ENCODE results near the gene ABTB1.

ABTB1 gene

DNA sequence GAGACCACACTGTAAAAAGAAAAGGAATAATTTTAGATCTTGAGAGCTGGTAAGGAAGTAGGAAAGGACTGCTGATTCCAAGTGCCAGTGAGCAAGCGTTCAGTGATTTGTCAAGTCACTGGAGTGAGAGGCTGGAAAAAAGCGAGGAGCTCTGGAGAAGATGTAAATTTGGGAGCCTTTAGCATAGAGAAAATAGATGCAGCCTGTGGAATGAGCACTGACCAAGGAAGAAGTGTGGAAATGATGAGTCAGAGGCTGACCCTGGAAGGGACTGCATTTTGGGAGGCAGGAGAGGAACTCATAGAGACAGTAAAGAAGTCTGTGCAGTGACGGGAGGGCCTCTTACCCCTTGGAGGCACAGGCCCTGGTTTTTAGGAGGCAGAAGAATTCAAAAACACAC, 17.1 kb upstream of the ABTB1 start:
- Histone ChIP-seq H3K79me2 (ENCODE audit: insufficient read depth, low read length) (no peaks in the 10 kb centered on the region), H3F3A (ENCODE audit: low read depth) (no peaks in the 10 kb centered on the region), H3K9me3 (ENCODE audit: insufficient read depth, low read depth, low read length) (no peaks in the 10 kb centered on the region), H3K9me2 (replicated peaks; ENCODE audit: low read depth, low read length) (no peaks in the 10 kb centered on the region), H3K4me1 (ENCODE audit: insufficient read depth, low read length, poor library complexity, severe bottlenecking) (no peaks in the 10 kb centered on the region), H3K36me3 (ENCODE audit: insufficient read depth, low read length) (no peaks in the 10 kb centered on the region), H3K4me3 (ENCODE audit: low read length, poor library complexity, severe bottlenecking) (no peak overlapping the region), H4K20me1 (ENCODE audit: insufficient read depth, low read length, poor library complexity, severe bottlenecking) (no peaks in the 10 kb centered on the region), H3K27me3 (ENCODE audit: insufficient read depth, low read length, poor library complexity, severe bottlenecking) (no peaks in the 10 kb centered on the region), H3K9ac (ENCODE audit: low read depth, low read length, poor library complexity, severe bottlenecking) (no peak overlapping the region), H3K4me2 (ENCODE audit: low read depth, low read length, poor library complexity, severe bottlenecking) (no peak overlapping the region), H2AFZ (ENCODE audit: low read length) (no peak overlapping the region)
- TF ChIP-seq, protein P1, sequence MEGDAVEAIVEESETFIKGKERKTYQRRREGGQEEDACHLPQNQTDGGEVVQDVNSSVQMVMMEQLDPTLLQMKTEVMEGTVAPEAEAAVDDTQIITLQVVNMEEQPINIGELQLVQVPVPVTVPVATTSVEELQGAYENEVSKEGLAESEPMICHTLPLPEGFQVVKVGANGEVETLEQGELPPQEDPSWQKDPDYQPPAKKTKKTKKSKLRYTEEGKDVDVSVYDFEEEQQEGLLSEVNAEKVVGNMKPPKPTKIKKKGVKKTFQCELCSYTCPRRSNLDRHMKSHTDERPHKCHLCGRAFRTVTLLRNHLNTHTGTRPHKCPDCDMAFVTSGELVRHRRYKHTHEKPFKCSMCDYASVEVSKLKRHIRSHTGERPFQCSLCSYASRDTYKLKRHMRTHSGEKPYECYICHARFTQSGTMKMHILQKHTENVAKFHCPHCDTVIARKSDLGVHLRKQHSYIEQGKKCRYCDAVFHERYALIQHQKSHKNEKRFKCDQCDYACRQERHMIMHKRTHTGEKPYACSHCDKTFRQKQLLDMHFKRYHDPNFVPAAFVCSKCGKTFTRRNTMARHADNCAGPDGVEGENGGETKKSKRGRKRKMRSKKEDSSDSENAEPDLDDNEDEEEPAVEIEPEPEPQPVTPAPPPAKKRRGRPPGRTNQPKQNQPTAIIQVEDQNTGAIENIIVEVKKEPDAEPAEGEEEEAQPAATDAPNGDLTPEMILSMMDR (conservative IDR thresholded peaks at IDR 0.05; ENCODE audit: low read length), result no peak
- no peak for TF ChIP-seq EZH2phosphoT487 (IDR thresholded peaks at IDR 0.05; ENCODE audit: borderline replicate concordance)

DNA sequence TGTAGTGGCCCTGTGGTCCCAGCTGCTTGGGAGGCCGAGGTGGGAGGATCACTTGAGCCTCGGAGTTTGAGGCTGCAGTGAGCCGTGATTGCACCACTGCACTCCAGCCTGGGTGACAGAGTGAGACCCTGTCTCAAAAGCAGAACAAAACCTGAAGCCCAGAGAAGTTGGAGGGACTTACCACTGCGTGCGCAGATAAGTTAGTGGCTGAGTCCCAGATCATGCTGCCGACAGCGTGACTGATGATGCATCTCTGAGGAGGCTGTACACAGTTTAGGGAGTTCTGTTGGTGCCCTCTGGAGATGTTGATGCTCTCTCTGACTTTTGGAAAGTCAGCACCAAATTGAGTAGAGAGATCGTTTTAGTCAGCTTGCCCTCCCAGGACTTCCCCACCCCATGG, 15.8 kb upstream of the ABTB1 start:
- no peak overlapping the region for H3K4me2 ChIP-seq (ENCODE audit: low read depth, low read length, poor library complexity, severe bottlenecking)
- no peaks in the 10 kb centered on the region for H3K27me3 ChIP-seq (ENCODE audit: insufficient read depth, low read length, poor library complexity, severe bottlenecking)
- no peaks in the 10 kb centered on the region for H3K4me1 ChIP-seq (ENCODE audit: insufficient read depth, low read length, poor library complexity, severe bottlenecking)
- no peak overlapping the region for H3K4me3 ChIP-seq (ENCODE audit: low read length, poor library complexity, severe bottlenecking)
- no peak overlapping the region for H3K9ac ChIP-seq (ENCODE audit: low read depth, low read length, poor library complexity, severe bottlenecking)
- H3K9me3 ChIP-seq (ENCODE audit: insufficient read depth, low read depth, low read length), result no peaks in the 10 kb centered on the region
- H2AFZ ChIP-seq (ENCODE audit: low read length), result no peak overlapping the region
- TF ChIP-seq EZH2phosphoT487 (IDR thresholded peaks at IDR 0.05; ENCODE audit: borderline replicate concordance), result no peak
- TF ChIP-seq, protein P1 (conservative IDR thresholded peaks at IDR 0.05; ENCODE audit: low read length), result no peak
- H3F3A ChIP-seq (ENCODE audit: low read depth), result no peaks in the 10 kb centered on the region
- H4K20me1 ChIP-seq (ENCODE audit: insufficient read depth, low read length, poor library complexity, severe bottlenecking), result no peaks in the 10 kb centered on the region
- H3K9me2 ChIP-seq (replicated peaks; ENCODE audit: low read depth, low read length), result no peaks in the 10 kb centered on the region
- no peaks in the 10 kb centered on the region for H3K79me2 ChIP-seq (ENCODE audit: insufficient read depth, low read length)
- H3K36me3 ChIP-seq (ENCODE audit: insufficient read depth, low read length), result no peaks in the 10 kb centered on the region

DNA sequence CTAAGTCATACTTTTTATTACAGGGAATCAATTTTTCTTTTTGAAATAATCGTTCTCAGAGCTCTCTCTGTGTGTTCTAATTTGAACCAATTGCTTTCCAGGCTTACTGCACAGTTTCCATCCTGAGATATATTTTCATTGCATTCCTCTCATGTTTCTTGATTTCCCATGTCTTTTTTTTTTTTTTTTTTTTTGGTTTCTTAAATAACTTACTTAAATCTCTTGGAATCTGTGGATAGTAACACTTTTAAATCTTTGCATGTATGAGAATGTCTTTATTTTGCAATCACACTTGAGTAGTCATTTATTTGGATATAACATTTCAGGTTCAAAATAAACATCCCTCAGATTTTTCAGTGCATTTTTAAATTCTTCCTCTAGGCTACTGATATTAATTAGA, 14.5 kb upstream of the ABTB1 start:
- no peak overlapping the region for H3K4me2 ChIP-seq (ENCODE audit: low read depth, low read length, poor library complexity, severe bottlenecking)
- no peaks in the 10 kb centered on the region for H3K36me3 ChIP-seq (ENCODE audit: insufficient read depth, low read length)
- no peaks in the 10 kb centered on the region for H3K79me2 ChIP-seq (ENCODE audit: insufficient read depth, low read length)
- H4K20me1 ChIP-seq (ENCODE audit: insufficient read depth, low read length, poor library complexity, severe bottlenecking), result no peaks in the 10 kb centered on the region
- no peaks in the 10 kb centered on the region for H3F3A ChIP-seq (ENCODE audit: low read depth)
- no peak overlapping the region for H2AFZ ChIP-seq (ENCODE audit: low read length)
- H3K4me1 ChIP-seq (ENCODE audit: insufficient read depth, low read length, poor library complexity, severe bottlenecking), result no peaks in the 10 kb centered on the region
- H3K9me3 ChIP-seq (ENCODE audit: insufficient read depth, low read depth, low read length), result no peaks in the 10 kb centered on the region
- no peaks in the 10 kb centered on the region for H3K27me3 ChIP-seq (ENCODE audit: insufficient read depth, low read length, poor library complexity, severe bottlenecking)
- no peaks in the 10 kb centered on the region for H3K9me2 ChIP-seq (replicated peaks; ENCODE audit: low read depth, low read length)
- H3K9ac ChIP-seq (ENCODE audit: low read depth, low read length, poor library complexity, severe bottlenecking), result no peak overlapping the region
- H3K4me3 ChIP-seq (ENCODE audit: low read length, poor library complexity, severe bottlenecking), result no peak overlapping the region
- TF ChIP-seq, protein P1 (conservative IDR thresholded peaks at IDR 0.05; ENCODE audit: low read length), result no peak
- TF ChIP-seq EZH2phosphoT487 (IDR thresholded peaks at IDR 0.05; ENCODE audit: borderline replicate concordance), result no peak
